PC-3 (cell line): ENCODE data around the gene DYNC1LI1.

Experiments
- CTCF ChIP-seq: fragments of 300-600 bp; sonication (generic); conservative IDR thresholded peaks from 2 replicates; pipeline ENCODE4 v1.5.1; 2017; ENCODE audit warnings: antibody characterized with exemption, low read depth, mild to moderate bottlenecking, low read length
- EZH2 ChIP-seq: fragments of 300-600 bp; sonication (generic); IDR thresholded peaks from one replicate; pipeline ENCODE4 v1.6.1; 2017; ENCODE audit warnings: antibody characterized with exemption, mild to moderate bottlenecking, low read length; ENCODE audit not compliant: unreplicated experiment

- TF ChIP-seq EZH2 (no peak), CTCF (no peak)
Measured at GRCh38 chr3:32500231-32500630, 70.4 kb downstream of the DYNC1LI1 start.
